OCI-LY1 (cell line): ENCODE measurements around the gene PSAP.

Experiments used
- H2AFZ ChIP-seq: fragments of 200-600 bp; sonication (generic), shearing (Covaris generic); 2 replicates; pipeline ENCODE4 v1.6.0; 2014; ENCODE audit warnings: antibody characterized with exemption, mild to moderate bottlenecking, low read length
- H3F3A ChIP-seq: fragments of 200-600 bp; sonication (generic), shearing (Covaris generic); 2 replicates; pipeline ENCODE4 v1.6.0; 2014; ENCODE audit warnings: mild to moderate bottlenecking, antibody characterized with exemption, low read length, moderate library complexity; ENCODE audit not compliant: insufficient read depth
- H3K27ac ChIP-seq: fragments of 200-600 bp; sonication (generic); 2 replicates; pipeline ENCODE4 v1.5.1; 2014; ENCODE audit warnings: low read length, mixed run types, mild to moderate bottlenecking, low read depth; ENCODE audit not compliant: poor library complexity, severe bottlenecking
- H3K27me3 ChIP-seq: fragments of 200-600 bp; sonication (generic); 2 replicates; pipeline ENCODE4 v1.6.0; 2014; ENCODE audit warnings: antibody characterized with exemption, mild to moderate bottlenecking, low read length, moderate library complexity; ENCODE audit not compliant: insufficient read depth
- H3K36me3 ChIP-seq: fragments of 200-600 bp; sonication (generic); 2 replicates; pipeline ENCODE4 v1.6.1; 2014; ENCODE audit warnings: mild to moderate bottlenecking, antibody characterized with exemption, low read length, moderate library complexity, mixed read lengths; ENCODE audit not compliant: insufficient read depth
- H3K4me1 ChIP-seq: fragments of 200-600 bp; sonication (generic); 2 replicates; pipeline ENCODE4 v1.5.1; 2014; ENCODE audit warnings: mild to moderate bottlenecking, low read length, moderate library complexity; ENCODE audit not compliant: insufficient read depth, severe bottlenecking
- H3K4me2 ChIP-seq: fragments of 200-600 bp; sonication (generic), shearing (Covaris generic); 2 replicates; pipeline ENCODE4 v1.6.1; 2014; ENCODE audit warnings: low read length
- H3K4me3 ChIP-seq: fragments of 200-600 bp; sonication (generic); 2 replicates; pipeline ENCODE4 v1.5.1; 2014; ENCODE audit warnings: low read length, low read depth, mild to moderate bottlenecking, mixed read lengths; ENCODE audit not compliant: poor library complexity, severe bottlenecking
- H3K79me2 ChIP-seq: fragments of 200-600 bp; shearing (Covaris generic); 2 replicates; pipeline ENCODE4 v1.6.1; 2016; ENCODE audit warnings: mixed run types, low read length, mixed read lengths; ENCODE audit not compliant: insufficient read depth
- H3K9ac ChIP-seq: fragments of 200-600 bp; sonication (generic), shearing (Covaris generic); 2 replicates; pipeline ENCODE4 v1.6.1; 2014; ENCODE audit warnings: mild to moderate bottlenecking, low read length, mixed read lengths
- H3K9me2 ChIP-seq: fragments of 200-600 bp; sonication (generic), shearing (Covaris generic); 2 replicates; pipeline ENCODE4 v1.6.1; 2014; ENCODE audit warnings: low read depth, mild to moderate bottlenecking, low read length, mixed read lengths
- H3K9me3 ChIP-seq: fragments of 200-600 bp; shearing (Covaris generic); 2 replicates; pipeline ENCODE4 v1.6.1; 2014; ENCODE audit warnings: low read length, mixed read lengths
- H4K20me1 ChIP-seq: fragments of 200-600 bp; sonication (generic), shearing (Covaris generic); 2 replicates; pipeline ENCODE4 v1.6.0; 2016; ENCODE audit warnings: mild to moderate bottlenecking, low read length; ENCODE audit not compliant: insufficient read depth
- EZH2 ChIP-seq: fragments of 200-600 bp; sonication (generic), shearing (Covaris generic); IDR thresholded peaks from 2 replicates; pipeline ENCODE4 v1.8.0; 2017; ENCODE audit warnings: borderline replicate concordance, mixed run types, mild to moderate bottlenecking, antibody characterized with exemption, low read length, moderate library complexity, mixed read lengths
- TF ChIP-seq, protein P1 (sequence below): fragments of 200-600 bp; sonication (generic), shearing (Covaris generic); IDR thresholded peaks from 2 replicates; pipeline ENCODE4 v1.5.1; 2017; ENCODE audit warnings: mild to moderate bottlenecking, antibody characterized with exemption, low read length, moderate library complexity, mixed read lengths

Gene PSAP

DNA sequence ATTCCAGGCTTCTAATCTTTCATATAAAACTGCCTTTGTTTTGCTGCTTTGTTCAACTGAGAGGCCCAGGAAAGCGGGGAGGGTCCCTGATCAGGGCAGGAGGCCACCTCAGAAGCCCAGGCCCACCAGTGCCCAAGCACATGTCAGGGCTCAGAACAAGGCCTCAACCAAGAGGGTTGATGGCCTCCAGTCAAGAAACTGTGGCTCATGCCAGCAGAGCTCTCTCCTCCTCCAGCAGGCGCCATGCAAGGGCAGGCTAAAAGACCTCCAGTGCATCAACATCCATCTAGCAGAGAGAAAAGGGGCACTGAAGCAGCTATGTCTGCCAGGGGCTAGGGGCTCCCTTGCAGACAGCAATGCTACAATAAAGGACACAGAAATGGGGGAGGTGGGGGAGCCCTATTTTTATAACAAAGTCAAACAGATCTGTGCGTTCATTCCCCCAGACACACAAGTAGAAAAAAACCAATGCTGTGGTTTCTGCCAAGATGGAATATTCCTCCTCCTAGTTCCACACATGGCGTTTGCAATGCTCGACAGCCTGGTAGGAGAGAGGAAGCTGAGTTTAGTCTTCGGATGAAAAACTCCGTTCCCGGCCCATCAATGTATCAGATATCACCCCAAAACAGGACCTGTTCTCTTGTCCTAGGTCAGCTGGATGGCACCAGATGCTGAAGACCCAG is 34.0 kb downstream of the PSAP start:
- no peak overlapping the region for H3K4me3 ChIP-seq
- no peaks in the 10 kb centered on the region for H3F3A ChIP-seq
- H3K27ac ChIP-seq = no peak overlapping the region
- no peaks in the 10 kb centered on the region for H3K27me3 ChIP-seq
- no peak overlapping the region for H2AFZ ChIP-seq
- TF ChIP-seq EZH2 = no peak
- TF ChIP-seq, protein P1, sequence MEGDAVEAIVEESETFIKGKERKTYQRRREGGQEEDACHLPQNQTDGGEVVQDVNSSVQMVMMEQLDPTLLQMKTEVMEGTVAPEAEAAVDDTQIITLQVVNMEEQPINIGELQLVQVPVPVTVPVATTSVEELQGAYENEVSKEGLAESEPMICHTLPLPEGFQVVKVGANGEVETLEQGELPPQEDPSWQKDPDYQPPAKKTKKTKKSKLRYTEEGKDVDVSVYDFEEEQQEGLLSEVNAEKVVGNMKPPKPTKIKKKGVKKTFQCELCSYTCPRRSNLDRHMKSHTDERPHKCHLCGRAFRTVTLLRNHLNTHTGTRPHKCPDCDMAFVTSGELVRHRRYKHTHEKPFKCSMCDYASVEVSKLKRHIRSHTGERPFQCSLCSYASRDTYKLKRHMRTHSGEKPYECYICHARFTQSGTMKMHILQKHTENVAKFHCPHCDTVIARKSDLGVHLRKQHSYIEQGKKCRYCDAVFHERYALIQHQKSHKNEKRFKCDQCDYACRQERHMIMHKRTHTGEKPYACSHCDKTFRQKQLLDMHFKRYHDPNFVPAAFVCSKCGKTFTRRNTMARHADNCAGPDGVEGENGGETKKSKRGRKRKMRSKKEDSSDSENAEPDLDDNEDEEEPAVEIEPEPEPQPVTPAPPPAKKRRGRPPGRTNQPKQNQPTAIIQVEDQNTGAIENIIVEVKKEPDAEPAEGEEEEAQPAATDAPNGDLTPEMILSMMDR = no peak
- H3K36me3 ChIP-seq = peaks cover 73% of the 10 kb centered on the region
- H3K4me1 ChIP-seq = no peaks in the 10 kb centered on the region
- H3K9ac ChIP-seq = no peak overlapping the region
- H3K4me2 ChIP-seq = no peak overlapping the region
- H3K9me2 ChIP-seq = no peaks in the 10 kb centered on the region
- H4K20me1 ChIP-seq = no peaks in the 10 kb centered on the region
- H3K79me2 ChIP-seq = no peaks in the 10 kb centered on the region
- no peaks in the 10 kb centered on the region for H3K9me3 ChIP-seq

DNA sequence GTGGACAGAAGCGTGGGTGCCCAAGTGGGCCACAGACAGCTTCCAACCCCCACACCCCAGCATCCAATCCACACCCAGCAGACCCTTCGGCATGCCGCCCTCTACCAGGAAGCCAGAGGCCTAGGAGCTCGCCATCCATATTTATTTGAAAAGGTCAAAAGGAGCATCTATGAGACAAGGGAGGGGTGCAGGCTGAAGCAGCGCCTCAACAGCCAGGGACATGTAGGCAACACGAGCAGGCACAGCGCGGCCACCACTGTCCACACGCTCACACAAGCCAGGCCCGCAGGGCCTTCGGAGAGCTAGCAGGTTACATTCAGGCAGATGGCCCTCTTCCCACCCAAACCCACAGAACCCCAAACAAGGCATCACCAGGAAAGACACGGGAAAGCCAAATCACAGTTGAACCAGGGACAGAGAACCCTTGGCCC is 34.6 kb downstream of the PSAP start:
- H3K27me3 ChIP-seq = no peaks in the 10 kb centered on the region
- H3K36me3 ChIP-seq = peaks cover 67% of the 10 kb centered on the region
- H3K27ac ChIP-seq = no peak overlapping the region
- H3K4me1 ChIP-seq = no peaks in the 10 kb centered on the region
- no peaks in the 10 kb centered on the region for H3K9me2 ChIP-seq
- no peaks in the 10 kb centered on the region for H3K79me2 ChIP-seq
- no peaks in the 10 kb centered on the region for H4K20me1 ChIP-seq
- H3F3A ChIP-seq = no peaks in the 10 kb centered on the region
- no peak overlapping the region for H3K9ac ChIP-seq
- no peak for TF ChIP-seq EZH2
- TF ChIP-seq, protein P1 = no peak
- H3K4me2 ChIP-seq = no peak overlapping the region
- no peak overlapping the region for H3K4me3 ChIP-seq
- H2AFZ ChIP-seq = no peak overlapping the region
- no peaks in the 10 kb centered on the region for H3K9me3 ChIP-seq

DNA sequence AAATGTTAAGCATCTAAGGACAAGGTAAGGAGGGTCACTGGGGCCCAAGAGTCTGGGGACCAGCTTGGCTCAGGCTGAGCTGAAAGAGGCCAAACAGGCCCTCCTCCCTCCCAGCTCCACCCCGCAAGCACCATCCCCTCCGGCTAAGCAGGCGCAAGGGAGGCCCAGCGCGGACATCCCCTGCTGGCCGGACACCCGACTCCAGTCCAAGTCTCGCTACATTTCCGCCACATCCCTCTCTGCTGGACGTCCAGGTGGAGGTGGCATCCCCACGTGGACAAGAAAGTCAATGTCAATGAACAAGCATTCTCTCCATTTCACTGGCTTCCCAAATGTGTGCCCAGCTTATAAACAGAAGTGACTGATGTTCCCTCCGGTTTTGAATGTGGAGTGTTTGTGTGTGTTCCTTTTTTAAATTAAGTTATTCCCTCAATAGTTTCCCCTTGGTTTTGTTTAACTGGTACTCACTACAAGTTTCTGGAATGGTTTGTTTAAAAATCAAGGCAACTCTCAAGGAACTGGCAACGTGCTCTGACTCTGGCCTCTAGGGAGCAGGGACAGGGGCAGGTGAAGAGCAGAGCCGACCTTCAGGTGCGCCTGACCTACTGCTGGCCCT is 35.4 kb downstream of the PSAP start:
- Histone ChIP-seq H4K20me1 (no peaks in the 10 kb centered on the region), H3K36me3 (peaks cover 58% of the 10 kb centered on the region), H3K4me3 (no peak overlapping the region), H3K9me2 (no peaks in the 10 kb centered on the region), H3K9me3 (no peaks in the 10 kb centered on the region), H2AFZ (no peak overlapping the region), H3K79me2 (no peaks in the 10 kb centered on the region), H3K4me1 (no peaks in the 10 kb centered on the region), H3K9ac (no peak overlapping the region), H3K27me3 (no peaks in the 10 kb centered on the region), H3K27ac (no peak overlapping the region), H3F3A (no peaks in the 10 kb centered on the region), H3K4me2 (no peak overlapping the region)
- no peak for TF ChIP-seq EZH2
- TF ChIP-seq, protein P1 = no peak
